ENCODE measurements around the gene HBA1. TPM values are rescaled to one million over a fixed set of nuclear protein-coding genes. Genes with fewer than 3 reads are reported as not detected.
"Not testable (repeated sequence)": the region's sequence is repeated elsewhere in the genome, so short reads cannot be mapped to it uniquely, and the experiment has no call there.

Gene HBA1
- not detected for total RNA-seq

DNA sequence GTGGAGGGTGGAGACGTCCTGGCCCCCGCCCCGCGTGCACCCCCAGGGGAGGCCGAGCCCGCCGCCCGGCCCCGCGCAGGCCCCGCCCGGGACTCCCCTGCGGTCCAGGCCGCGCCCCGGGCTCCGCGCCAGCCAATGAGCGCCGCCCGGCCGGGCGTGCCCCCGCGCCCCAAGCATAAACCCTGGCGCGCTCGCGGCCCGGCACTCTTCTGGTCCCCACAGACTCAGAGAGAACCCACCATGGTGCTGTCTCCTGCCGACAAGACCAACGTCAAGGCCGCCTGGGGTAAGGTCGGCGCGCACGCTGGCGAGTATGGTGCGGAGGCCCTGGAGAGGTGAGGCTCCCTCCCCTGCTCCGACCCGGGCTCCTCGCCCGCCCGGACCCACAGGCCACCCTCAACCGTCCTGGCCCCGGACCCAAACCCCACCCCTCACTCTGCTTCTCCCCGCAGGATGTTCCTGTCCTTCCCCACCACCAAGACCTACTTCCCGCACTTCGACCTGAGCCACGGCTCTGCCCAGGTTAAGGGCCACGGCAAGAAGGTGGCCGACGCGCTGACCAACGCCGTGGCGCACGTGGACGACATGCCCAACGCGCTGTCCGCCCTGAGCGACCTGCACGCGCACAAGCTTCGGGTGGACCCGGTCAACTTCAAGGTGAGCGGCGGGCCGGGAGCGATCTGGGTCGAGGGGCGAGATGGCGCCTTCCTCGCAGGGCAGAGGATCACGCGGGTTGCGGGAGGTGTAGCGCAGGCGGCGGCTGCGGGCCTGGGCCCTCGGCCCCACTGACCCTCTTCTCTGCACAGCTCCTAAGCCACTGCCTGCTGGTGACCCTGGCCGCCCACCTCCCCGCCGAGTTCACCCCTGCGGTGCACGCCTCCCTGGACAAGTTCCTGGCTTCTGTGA, at the start of gene HBA1:
TSS of gene HBA1 (plus strand) at position 204 of the 906 bp plus-strand sequence. CDS start at position 241, 37 bp downstream.
- CTCF ChIA-PET, result interaction anchor here (1.3 kb wide), 1 partner anchor 70 kb away, joined by 4 read pairs; no protein-coding TSS in a partner anchor
- POLR2A ChIA-PET, result interaction anchor here (0.5 kb wide), 1 partner anchor 108 kb away, joined by 3 read pairs; no protein-coding TSS in a partner anchor

DNA sequence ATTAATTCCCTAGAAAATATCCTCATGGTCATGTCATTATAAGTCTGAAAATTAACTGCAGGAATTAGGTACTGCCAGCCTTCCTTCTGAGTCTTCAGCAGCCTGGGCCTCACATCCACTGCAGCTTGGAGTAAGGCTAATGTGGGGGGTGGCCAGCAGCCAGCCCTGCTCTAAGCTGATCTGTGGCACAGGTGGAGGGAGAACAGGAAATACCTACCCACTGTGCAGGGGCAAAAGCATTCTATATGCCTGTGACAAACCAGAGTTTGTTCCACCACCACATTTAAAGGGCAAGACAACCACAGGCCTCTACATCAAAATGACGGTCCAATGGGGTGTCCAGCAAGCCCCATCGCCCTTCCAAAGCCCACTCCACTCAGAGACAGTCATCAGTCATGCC, 47.4 kb upstream of the HBA1 start:
- POLR2A ChIA-PET, result no interaction called here
- CTCF ChIA-PET, result interaction anchor here (1.0 to 1.1 kb wide), 2 partner anchors 11 to 33 kb away, joined by 3 read pairs; no protein-coding TSS in a partner anchor

DNA sequence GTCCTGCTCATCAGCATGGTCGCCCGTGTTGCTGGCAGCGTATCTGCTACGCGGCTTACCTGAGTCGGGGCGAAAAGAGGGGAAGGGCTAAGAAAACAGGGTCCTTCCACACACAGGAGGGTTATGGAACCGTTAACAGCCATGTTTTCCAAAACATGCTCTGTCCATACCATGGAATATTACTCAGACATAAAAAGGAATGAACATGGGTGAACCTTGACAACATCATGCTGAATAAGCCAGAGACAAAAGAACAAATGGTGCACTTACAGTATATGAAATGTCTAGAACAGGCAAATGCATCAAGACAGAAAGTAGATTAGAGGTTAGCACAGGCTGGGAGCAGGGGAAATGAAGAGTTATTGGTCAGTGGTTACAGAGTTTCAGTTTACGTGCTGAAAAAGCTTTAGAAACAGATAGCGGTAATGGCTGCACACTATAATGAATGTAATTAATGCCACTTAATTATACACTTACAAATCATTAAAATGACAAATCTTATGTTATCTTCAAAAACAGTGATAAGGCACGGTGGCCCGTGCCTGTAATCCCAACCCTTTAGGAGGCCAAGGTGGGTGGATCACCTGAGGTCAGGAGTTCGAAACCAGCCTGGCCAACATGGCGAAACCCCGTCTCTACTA, 45.8 kb upstream of the HBA1 start:
- CTCF ChIA-PET, result interaction anchor here (1.2 kb wide), 1 partner anchor 51 kb away, joined by 3 read pairs; no protein-coding TSS in a partner anchor
- POLR2A ChIA-PET, result no interaction called here

DNA sequence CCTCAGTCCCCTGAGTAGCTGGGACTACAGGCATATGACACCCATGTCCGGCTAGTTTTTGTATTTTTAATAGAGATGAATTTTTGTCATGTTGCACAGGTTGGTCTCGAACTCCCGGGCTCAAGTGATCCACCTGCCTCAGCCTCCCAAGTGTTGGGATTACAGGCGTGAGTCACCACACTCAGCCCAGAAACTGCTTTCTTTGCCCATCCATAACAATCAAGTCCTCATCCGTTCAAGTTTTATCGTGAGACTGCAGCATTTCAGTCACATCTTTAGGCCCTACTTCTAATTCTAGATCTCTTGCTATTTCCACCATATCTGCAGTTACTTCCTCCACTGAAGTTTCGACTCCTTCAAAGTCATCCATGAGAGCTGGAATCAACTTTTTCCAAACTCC, 44.4 kb upstream of the HBA1 start:
- CTCF ChIA-PET, result interaction anchor here (1.0 kb wide), 1 partner anchor 25 kb away, joined by 3 read pairs; no protein-coding TSS in a partner anchor
- POLR2A ChIA-PET, result no interaction called here

DNA sequence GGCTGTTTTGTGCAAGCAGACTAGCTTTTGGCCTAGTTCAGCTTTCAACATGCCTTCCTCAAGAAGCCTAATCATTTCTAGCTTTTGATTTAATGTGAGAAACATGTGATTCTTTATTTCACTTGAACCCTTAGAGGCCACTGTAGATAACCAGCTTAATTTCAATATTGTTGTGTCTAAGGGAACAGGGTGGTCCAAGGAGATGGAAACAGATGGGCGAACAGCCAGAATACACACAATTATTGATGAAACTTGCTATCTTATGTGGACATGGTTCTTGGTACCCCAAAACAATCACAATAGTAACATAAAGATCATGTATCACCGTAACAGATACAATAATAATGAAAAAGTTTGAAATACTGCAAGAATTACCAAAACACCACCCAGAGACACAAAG, 42.8 kb upstream of the HBA1 start:
- ChIA-PET POLR2A (interaction anchor here (0.5 kb wide), 1 partner anchor 82 kb away, joined by 10 read pairs; no protein-coding TSS in a partner anchor), CTCF (interaction anchor here (1.3 to 2.0 kb wide), 3 partner anchors 16 to 228 kb away, joined by 3 to 10 read pairs (median 6); no protein-coding TSS in a partner anchor)

DNA sequence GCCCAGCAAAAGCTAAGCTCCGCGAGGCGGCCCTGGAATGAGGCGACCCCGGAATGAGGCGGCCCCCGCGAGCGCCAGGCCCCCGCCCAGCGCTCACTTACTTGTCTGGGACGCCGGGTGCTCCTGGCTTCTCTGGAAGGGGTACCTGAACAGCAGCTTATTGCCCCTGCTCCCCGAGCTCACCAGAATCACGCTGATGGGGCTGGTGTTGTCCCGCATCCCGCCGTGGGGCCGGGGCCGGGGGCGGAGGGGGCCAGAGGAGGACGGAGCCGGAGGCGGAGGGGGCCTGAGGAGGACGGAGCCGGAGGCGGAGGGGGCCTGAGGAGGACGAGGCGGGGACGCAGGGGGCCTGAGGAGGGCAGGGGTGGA, 38.4 kb upstream of the HBA1 start:
- ChIA-PET CTCF (interaction anchor here (1.5 to 1.6 kb wide), 2 partner anchors 31 to 72 kb away, joined by 4 to 7 read pairs; no protein-coding TSS in a partner anchor), POLR2A (no interaction called here)

DNA sequence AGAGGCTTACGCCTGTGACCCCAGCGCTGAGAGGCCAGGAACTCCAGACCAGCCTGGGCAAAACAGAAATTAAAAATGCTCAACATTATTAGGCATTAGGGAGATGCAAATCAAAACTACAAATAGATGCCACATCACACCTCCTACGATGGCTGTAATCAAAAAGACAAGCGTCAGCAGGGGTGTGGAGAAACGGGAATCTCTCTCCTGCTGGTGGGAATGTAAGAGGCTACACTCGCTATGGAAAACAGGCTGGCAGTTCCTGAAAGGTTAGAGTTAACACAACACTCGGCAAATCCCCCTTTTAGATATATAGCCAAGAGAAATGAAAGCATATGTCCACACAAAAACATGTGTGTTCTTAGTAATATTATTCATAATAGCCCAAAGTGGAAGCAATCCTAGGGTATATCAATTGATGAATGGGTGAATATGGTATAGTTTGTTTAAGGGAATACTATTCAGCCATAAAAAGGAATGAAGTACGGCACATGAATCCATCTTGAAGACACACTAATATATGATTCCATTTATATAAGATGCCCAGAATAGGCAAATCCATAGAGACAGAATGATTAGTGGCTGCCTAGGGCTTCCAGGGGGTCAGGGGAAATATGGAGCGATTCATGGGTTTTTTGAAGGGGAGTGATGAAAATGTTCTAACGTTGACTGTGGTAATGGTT, 36.2 kb upstream of the HBA1 start:
- CTCF ChIA-PET, result interaction anchor here (0.5 kb wide), 1 partner anchor 58 kb away, joined by 6 read pairs; no protein-coding TSS in a partner anchor
- POLR2A ChIA-PET, result no interaction called here

DNA sequence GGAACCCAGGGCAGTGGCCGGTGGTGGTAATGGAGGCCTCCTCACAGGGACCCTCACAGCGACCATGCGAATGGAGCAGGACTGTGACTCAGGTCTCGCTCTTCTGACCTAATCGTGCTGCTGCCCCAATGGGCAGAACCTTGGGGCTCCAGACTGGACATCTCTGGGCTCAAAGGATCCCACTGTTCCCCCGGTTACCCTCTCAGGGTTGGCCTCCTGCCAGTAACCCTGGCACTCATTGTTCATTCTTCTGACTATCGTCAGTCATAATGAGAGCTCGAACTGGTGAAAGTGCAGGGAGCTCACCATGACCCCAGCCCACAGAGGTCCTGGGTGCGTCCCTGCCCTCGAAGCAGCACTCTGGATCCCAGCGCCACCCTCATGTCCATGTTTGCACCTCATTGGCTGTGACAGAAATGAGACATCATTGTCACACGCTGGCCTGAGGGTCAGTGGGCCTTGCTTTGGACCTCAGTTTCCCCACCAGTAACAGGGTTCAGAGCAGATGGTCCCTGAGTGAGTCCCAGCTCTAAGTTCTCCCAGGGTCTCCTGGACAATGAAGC, 34.0 kb upstream of the HBA1 start:
- CTCF ChIA-PET, result interaction anchor here (1.1 to 1.3 kb wide), 3 partner anchors 35 to 219 kb away, joined by 3 to 5 read pairs (median 4); no protein-coding TSS in a partner anchor
- POLR2A ChIA-PET, result no interaction called here

DNA sequence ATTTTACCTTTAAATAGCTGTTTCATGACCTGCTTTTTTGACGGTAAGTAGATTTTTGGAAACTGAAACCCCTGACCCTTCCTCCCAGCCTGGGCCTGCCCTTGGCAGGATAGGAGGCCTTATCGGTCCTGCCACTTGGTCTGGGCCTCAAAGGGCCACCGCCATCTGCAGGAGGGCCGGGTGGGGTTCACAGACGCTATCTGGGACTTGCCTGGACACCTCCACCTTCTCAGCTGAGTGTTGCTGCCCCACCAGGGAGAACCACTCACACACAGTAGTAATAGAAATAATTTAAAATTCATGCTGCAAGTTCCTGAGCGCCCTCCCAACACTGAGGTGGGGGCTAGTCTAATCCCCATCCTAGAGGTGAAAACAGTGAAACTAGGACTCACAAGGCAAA, 33.4 kb upstream of the HBA1 start:
- CTCF ChIA-PET, result interaction anchor here (0.5 to 1.3 kb wide), 3 partner anchors 36 to 1817 kb away, joined by 3 to 5 read pairs (median 3); partner anchors contain the start of gene NDUFB10
- POLR2A ChIA-PET, result no interaction called here

DNA sequence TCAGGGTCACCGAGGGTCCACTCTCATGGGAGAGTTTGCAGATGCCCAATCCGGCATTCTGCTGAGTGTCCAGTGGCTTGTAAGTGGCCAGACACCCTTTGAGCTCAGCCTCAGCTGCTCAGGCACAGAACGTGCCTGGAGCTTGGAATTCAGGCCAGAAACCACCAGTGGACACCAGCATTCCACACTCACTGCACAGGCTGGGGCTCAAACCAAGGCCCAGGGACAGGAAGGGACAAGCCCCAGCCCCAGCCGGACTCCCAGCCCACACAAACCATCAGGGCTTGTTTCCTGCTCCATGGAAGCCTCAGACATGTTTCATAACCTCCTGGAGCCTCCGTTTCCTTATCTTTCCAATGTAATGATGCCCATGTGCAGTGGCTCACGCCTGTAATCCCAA, 33.0 kb upstream of the HBA1 start:
- CTCF ChIA-PET, result interaction anchor here (0.5 to 1.3 kb wide), 3 partner anchors 36 to 1816 kb away, joined by 3 to 5 read pairs (median 3); partner anchors contain the start of gene NDUFB10

DNA sequence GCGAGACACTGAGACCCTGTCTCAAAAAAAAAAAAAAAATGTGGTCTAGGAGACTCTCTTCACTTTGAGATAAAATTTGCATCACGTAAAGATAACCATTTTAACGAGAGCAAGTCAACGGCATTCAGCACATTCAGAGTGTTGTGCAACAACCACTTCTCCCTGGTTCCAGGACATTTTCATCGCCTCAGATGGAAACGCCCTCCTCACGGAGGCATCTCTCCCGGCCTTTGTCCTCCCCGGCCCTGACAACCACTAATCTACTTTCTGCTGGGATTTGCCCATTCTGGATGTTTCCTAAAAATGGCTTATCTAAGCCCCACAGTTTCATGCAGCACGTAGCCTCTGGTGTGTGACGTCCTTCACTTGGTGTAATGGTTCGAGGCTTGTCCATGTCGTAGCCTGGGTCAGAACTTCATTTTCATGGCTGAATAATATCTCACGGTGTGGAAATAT, 31.7 kb upstream of the HBA1 start:
- ChIA-PET POLR2A (no interaction called here), CTCF (no interaction called here)

More for the DNA sequence above, 33.0 kb upstream of the HBA1 start:
- POLR2A ChIA-PET, result no interaction called here

DNA sequence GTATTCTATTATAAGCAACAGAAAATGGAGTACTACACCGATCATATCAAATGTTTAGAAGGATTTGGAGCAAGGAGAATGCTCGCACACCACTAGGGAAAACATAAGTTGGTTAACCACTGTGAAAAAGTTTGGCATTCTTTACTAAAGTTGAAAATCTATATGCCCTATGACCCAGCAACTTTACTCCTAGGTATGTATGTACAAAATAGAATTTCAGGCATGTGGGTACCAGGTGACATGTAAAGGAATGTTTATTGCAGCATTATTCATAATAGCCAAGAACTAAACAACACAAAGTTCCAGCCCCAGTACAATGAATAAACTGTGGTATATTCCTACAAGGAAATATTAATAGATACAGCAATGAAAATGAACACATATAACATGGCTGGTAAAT, 29.8 kb upstream of the HBA1 start:
- CTCF ChIA-PET, result no interaction called here
- POLR2A ChIA-PET, result interaction anchor here (0.6 kb wide), 1 partner anchor 93 kb away, joined by 4 read pairs; the partner anchor contains the start of genes POLR3K and SNRNP25

DNA sequence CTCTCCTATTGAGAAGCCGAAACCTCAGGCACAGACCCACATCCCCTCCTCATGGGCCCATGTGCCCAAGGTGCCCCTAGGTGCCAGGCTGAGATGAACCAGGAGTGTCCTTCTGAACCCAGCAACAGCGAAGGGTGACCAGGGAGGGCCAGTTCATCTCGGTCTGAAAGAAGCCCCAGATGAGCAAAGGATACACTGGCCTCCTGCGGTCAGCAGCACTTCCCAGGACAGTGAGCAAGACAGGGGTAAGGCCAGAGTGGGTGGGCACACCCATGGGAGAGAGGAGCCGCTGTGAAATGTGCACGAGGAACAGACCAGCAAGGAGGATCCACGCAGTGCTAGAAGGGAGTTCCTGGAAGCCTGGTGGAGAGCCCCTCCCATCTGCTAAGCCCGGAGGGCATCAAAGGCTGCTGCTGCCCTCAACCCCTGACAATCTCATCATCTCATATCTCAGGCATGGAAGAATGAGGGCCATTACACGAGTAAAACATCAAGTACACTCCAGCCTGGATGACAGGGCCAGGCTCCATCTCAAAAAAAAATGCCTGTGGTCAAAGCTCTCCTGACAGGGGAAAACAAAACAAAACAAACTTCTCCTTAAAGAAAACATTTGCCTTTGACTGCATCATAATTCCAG, 27.3 kb upstream of the HBA1 start:
- ChIA-PET POLR2A (interaction anchor here (0.7 kb wide), 1 partner anchor 78 kb away, joined by 3 read pairs; no protein-coding TSS in a partner anchor), CTCF (no interaction called here)

DNA sequence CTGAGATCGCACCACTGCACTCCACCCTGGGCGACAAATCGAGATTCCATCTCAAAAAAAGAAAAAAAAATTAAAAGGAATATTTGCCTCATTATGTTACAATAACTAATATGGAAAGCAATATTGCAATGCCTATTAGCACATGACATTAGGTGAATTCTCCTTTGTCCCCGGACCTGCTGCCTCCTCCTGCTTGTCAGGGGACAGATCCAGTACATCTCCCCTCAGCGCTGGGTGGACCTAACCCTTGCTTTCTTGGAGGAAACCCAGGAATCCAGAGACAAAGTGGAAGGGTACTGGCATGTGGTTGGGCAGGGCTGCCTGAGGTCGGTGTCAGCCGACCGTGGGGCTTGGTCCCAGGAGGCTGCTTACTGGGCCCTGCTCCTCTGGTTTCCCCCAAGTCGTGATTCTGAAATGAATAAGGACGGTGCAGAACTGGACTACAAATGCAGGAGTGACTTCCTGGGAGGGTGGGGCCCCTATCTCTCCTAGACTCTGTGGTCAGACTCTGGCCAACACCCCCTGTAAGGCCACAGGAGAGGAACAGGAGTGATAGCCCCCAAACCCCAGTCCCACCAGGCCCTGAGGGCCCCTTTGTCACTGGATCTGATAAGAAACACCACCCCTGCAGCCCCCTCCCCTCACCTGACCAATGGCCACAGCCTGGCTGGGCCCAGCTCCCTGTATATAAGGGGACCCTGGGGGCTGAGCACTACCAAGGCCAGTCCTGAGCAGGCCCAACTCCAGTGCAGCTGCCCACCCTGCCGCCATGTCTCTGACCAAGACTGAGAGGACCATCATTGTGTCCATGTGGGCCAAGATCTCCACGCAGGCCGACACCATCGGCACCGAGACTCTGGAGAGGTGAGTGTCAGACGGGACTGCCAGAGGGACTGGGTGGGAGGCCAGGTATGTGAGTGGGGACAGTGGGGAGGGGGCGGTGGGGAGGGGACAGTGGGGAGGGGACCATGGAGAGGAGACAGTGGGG, 24.0 kb upstream of the HBA1 start, which contains the start of gene HBZ:
TSS of gene HBZ (plus strand) at position 504 of the 988 bp plus-strand sequence. CDS start at position 770, 266 bp downstream.
- POLR2A ChIA-PET, result interaction anchor here (0.6 kb wide), 1 partner anchor 13 kb away, joined by 3 read pairs; the partner anchor contains the start of gene HBM
- CTCF ChIA-PET, result no interaction called here

DNA sequence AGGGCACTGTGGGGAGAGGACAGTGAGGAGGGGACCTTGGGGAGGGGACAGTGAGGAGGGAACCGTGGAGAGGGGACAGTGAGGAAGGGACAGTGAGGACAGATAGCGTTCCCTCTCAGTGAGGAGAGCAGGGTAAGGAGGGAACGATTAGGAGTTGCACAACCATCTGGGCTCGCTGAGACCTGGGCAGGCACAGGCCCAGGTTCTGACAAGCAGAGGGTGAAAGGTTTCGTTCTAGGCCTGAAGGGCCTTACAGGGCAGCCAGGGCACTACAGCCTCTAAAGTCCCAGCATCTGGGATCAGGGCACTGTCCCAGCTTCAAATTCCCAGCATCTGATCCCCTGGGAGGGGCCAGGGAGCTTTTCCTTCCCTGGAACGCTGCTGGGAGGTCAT, 23.4 kb upstream of the HBA1 start:
- POLR2A ChIA-PET, CTCF ChIA-PET: not testable (repeated sequence)

DNA sequence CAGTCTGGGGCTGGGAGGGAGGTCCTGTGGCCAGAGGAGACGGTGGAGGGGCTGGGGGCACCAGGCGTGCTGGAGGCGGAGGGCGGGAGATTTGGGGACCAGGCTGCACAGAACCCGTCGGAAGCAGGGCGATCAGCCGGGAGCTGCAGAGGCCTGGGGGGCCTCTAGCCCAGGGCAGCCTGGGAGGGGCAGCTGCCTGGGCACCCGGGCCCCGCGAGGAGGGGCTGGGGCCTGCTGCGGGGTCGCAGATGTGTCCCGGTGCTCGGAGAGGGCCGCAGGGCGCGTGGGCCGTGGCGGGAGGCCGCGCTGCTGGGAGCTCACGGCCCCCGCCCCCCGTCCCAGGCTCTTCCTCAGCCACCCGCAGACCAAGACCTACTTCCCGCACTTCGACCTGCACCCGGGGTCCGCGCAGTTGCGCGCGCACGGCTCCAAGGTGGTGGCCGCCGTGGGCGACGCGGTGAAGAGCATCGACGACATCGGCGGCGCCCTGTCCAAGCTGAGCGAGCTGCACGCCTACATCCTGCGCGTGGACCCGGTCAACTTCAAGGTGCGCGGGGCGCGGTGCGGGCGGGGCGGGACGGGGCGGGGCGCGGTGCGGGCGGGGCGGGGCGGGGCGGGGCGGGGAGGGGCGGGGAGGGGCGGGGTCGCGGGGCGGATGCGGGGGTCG, 22.8 kb upstream of the HBA1 start:
- CTCF ChIA-PET, POLR2A ChIA-PET: not testable (repeated sequence)

All from activated CD8-positive, alpha-beta memory T cell treated with anti-CD3 and anti-CD28 coated beads for 36 hours (primary cell).